ENCODE data around the gene SIL1. TPM values are rescaled to one million over a fixed set of nuclear protein-coding genes. Genes with fewer than 3 reads are reported as not detected.
"Not testable (repeated sequence)": the region's sequence is repeated elsewhere in the genome, so short reads cannot be mapped to it uniquely, and the experiment has no call there.

The SIL1 gene
- total RNA-seq, 1 donor from 2014 or later, result 43.4 TPM

- not testable (repeated sequence) for DNase-seq (ENCODE audit: low read depth in 2 of 2)
These were observed 85.8 kb downstream of the SIL1 start for GRCh38 chr5:139112362-139112761.

- DNase-seq (ENCODE audit: low read depth in 2 of 2), result no peak
These were observed 87.5 kb downstream of the SIL1 start for GRCh38 chr5:139110526-139111168.

GRCh38 chr5:139108063-139108824 is 89.9 kb downstream of the SIL1 start:
- DNase-seq (ENCODE audit: low read depth in 2 of 2), result peak; percentile 16 to 31

DNA sequence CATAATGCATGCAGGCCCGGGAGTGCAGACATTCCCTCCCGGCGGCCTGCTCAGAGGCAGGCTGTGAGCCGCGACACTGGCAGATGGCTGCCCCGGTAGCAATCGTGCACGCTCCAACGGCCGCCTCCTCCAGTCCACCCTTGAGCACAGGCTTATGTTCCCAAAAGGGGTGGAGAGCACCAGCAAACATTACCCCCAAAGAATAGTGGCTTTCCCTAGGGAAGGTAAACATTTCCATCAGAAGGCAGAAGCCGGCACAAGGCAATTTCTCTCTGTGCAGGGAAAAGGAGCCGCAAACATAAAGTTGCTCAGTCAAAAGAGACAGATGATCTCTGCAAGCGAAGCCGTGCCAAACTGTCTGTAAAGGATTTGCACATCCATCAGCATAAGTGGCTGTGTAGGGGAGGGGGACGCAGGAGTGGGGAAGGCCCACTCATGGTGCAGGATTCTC is 92.5 kb downstream of the SIL1 start:
- DNase-seq (ENCODE audit: low read depth in 2 of 2), result no peak

DNA sequence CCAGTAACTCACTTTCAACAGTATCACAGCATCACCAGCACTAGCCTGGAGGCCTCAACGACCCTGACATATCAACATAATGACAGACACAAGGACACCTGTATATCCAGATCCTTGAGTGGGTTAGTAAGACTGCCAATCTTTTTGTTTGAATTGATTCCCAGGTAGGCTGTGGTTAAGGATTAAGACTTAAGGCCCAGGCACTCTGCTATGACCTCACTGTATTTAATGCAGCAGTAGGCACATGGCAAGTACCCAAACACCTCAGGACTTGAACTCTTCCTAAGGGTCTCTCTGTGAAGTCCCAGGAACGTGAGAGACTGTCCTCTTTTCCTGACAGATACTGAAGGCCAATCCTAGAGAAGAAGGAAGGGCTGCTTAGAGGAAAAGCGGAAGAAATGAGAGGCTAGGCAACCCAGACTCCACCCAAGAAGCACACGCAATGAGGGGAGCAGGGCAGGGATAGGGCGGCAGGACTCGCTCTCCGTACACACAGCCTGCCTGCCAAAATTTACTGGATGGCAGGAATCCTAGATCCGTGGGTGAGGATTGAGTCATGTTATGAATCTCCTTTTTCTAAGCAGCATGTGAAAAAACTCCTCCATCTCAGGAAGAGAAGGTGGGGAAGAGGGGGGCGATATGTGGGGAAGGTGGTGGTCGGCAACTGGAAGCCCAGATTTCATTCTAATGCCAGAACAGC is 93.4 kb downstream of the SIL1 start:
- no peak for DNase-seq (ENCODE audit: low read depth in 2 of 2)

DNA sequence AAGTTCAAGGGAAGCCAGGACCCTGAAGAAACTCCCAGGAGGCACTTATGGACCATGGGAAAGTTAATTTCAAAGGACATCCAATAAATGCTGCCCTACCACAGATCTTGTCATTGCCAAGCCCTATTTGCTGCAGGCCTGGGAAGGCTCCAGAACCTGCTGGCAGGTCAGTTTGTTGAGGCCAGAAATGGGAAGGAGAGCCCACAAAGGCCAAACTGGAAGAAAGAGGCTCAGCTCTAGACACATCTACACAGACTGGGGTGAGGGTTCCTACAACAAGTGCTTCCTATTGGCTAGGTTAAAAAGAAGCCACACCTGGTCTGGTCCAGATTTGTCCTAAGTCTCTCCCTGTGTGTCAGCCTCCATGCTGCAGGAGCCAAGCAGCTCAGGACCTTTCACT is 94.4 kb downstream of the SIL1 start:
- no peak for DNase-seq (ENCODE audit: low read depth in 2 of 2)

- DNase-seq (ENCODE audit: low read depth in 2 of 2), result no peak
These were observed 97.3 kb downstream of the SIL1 start for GRCh38 chr5:139100825-139101224.

GRCh38 chr5:139094154-139095131 is 103.7 kb downstream of the SIL1 start:
- peak; percentile 18 to 37 for DNase-seq (ENCODE audit: low read depth in 2 of 2)

DNA sequence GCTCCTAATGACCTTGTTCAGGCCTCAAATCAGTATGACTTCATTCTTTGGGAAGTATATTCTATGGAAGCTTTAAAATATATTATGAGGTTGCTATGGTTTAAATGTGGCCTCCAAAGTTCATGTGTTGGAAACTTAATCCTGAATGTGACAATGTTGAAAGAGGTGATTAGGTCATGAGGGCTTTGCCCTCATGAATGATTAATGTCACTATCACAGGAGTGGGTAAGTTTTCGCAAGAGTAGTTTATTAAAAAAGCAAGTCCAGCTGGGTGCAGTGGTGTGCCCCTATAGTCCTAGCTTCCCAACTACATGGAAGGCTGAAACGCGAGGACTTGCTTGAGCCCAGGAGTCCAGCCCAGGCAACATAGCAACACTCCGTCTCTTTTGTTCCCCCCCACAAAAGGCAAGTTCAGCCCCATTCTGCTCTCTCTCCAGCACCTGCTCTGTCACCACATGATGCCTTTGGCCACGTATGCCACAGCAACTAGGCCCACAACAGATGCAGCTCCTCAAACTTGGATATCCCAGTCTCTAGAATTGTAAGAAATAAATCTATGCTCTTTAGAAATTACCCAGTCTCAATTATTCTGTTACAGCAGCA is 105.3 kb downstream of the SIL1 start:
- DNase-seq (ENCODE audit: low read depth in 2 of 2), result no peak

GRCh38 chr5:139091439-139092156 is 106.6 kb downstream of the SIL1 start:
- peak in 1 of 2 donors; percentile 5 for DNase-seq (ENCODE audit: low read depth in 2 of 2)

DNA sequence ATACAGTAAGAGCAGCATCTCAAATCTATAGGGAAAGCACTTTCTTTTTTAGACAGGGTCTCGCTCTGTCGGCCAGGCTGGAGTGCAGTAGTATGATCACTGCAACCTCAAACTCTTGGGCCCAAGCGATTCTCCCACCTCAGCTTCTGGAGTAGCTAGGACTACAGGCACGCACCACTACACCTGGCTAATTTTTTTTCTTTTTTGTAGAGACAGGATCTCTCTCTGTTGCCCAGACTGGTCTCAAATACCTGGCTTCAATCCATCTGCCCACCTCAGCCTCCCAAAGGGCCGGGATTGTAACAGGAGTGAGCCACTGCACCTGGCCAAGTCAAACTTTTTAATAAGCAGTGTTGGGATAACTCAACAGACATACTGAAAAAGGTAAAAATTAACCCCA is 107.6 kb downstream of the SIL1 start:
- no peak for DNase-seq (ENCODE audit: low read depth in 2 of 2)

DNA sequence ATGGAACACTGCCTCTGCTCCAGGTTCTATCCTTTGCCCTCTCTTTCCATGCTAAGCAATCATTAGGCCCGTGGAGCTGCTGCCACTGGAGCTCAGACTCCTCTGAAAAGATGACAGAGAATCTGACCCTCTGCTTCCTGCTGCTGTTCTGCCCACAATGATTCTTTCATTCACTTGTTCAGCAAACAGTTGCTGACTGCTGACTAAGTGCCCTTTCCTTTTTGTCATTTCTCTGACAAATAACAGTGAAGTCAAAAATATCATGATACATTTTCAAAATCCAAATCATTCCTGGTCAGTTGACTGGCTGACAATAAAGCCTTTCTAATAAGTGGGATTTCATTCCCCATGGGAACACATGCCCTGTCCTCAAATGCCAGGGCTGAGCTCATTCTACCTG is 110.1 kb downstream of the SIL1 start:
- DNase-seq (ENCODE audit: low read depth in 2 of 2), result peak; percentile 26 to 62

- no peak for DNase-seq (ENCODE audit: low read depth in 2 of 2)
These were observed 115.2 kb downstream of the SIL1 start for GRCh38 chr5:139082813-139083498.

- no peak for DNase-seq (ENCODE audit: low read depth in 2 of 2)
These were observed 118.1 kb downstream of the SIL1 start for GRCh38 chr5:139079991-139080610.

GRCh38 chr5:139079225-139079990 is 118.8 kb downstream of the SIL1 start:
- DNase-seq (ENCODE audit: low read depth in 2 of 2), result no peak

DNA sequence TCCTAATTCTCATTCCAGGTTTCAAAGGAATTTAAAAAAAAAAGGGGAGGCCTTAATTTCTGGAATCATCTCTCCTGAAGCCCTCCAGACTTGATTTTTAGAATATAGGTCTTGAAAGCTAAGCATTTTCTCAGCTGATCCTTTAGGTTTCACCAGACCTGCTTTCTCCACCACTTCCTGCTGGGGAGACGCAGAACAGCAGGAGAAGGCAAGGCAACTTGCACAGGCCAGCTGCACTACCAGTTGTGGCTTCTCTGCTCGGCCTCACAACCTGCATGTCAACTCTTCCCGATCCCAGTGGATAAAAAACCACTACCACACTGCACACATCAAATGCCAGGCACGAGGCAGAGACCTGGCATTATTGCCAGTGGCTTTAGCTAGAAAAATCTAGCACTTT is 119.8 kb downstream of the SIL1 start:
- DNase-seq (ENCODE audit: low read depth in 2 of 2), result no peak

DNA sequence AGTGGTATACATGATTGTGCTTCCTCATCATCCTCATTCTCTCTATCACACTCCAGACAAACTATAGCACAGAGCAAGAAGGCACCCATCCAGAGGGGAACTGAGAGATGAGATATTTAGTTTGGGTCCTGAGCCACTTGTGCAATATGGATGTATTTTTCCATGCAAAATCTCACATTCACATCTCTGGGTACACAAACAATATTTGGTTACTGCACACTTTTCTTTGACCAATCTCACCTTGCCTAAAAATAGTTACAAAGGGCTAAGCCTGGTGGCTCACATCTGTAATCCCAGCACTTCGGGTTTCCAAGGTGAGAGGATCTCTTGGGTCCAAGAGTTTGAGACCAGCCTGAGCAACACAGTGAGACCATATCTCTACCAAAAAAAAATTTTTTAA is 120.3 kb downstream of the SIL1 start:
- DNase-seq (ENCODE audit: low read depth in 2 of 2), result no peak

DNA sequence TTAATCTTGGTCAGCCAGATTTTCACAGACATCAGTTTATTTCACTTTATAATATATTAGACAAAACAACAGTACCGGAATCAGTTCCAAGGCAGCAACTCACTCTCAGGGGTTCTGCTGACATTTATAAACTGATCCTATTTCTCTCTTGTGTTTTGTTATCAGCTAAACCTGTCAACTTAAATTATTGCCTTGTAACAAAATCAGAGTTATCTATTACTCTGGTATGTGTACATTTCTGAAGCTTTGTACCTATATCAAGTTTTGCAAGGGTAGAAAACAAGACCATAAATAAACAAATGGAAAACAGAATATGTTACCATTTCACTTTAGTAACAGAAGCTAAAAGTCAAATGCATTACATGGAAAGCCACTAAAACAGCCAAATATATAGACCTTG is 122.1 kb downstream of the SIL1 start:
- no peak for DNase-seq (ENCODE audit: low read depth in 2 of 2)

All from dermis microvascular lymphatic vessel endothelial cell (primary cell).